GM21619 (cell line): ENCODE data around the gene CCDC85A.

Source experiments
- ATAC-seq: cut with Tn5 transposase; IDR thresholded peaks from one replicate; pipeline ENCODE4 v1.9.1; 2021; ENCODE audit not compliant: unreplicated experiment

The CCDC85A gene

GRCh38 chr2:56234241-56234640 lies 50.5 kb downstream of the CCDC85A start:
- no peak for ATAC-seq

- ATAC-seq = no peak
Measured at GRCh38 chr2:56239030-56239429, 55.2 kb downstream of the CCDC85A start.

GRCh38 chr2:56239437-56239836 lies 55.6 kb downstream of the CCDC85A start:
- no peak for ATAC-seq

GRCh38 chr2:56240210-56240609 lies 56.4 kb downstream of the CCDC85A start:
- ATAC-seq = no peak

GRCh38 chr2:56244506-56244905 lies 60.7 kb downstream of the CCDC85A start:
- ATAC-seq = no peak

- no peak for ATAC-seq
Measured at GRCh38 chr2:56244911-56245530, 61.2 kb downstream of the CCDC85A start.

GRCh38 chr2:56248965-56249742 lies 65.4 kb downstream of the CCDC85A start:
- ATAC-seq = no peak

GRCh38 chr2:56250153-56250729 lies 66.5 kb downstream of the CCDC85A start:
- ATAC-seq = no peak

- ATAC-seq = no peak
Measured at GRCh38 chr2:56260415-56260814, 76.6 kb downstream of the CCDC85A start.

GRCh38 chr2:56262241-56262640 lies 78.5 kb downstream of the CCDC85A start:
- ATAC-seq = no peak

GRCh38 chr2:56263876-56264275 lies 80.1 kb downstream of the CCDC85A start:
- no peak for ATAC-seq

GRCh38 chr2:56266761-56267414 lies 83.1 kb downstream of the CCDC85A start:
- ATAC-seq = no peak

GRCh38 chr2:56267415-56267788 lies 83.6 kb downstream of the CCDC85A start:
- no peak for ATAC-seq

- ATAC-seq = no peak
Measured at GRCh38 chr2:56268856-56269255, 85.1 kb downstream of the CCDC85A start.

GRCh38 chr2:56271275-56271674 lies 87.5 kb downstream of the CCDC85A start:
- ATAC-seq = no peak

- no peak for ATAC-seq
Measured at GRCh38 chr2:56285224-56285623, 101.4 kb downstream of the CCDC85A start.

- ATAC-seq = no peak
Measured at GRCh38 chr2:56286936-56287335, 103.1 kb downstream of the CCDC85A start.

GRCh38 chr2:56287508-56287907 lies 103.7 kb downstream of the CCDC85A start:
- no peak for ATAC-seq

- ATAC-seq = no peak
Measured at GRCh38 chr2:56287974-56288373, 104.2 kb downstream of the CCDC85A start.

- ATAC-seq = no peak
Measured at GRCh38 chr2:56288838-56289580, 105.2 kb downstream of the CCDC85A start.

GRCh38 chr2:56291711-56292110 lies 107.9 kb downstream of the CCDC85A start:
- ATAC-seq = no peak
